Hypothalamus (tissue), 51 donors: Measurements from ENCODE around the gene ATG14.
"Not testable (repeated sequence)": the region's sequence is repeated elsewhere in the genome, so short reads cannot be mapped to it uniquely, and the experiment has no call there.

ENCODE experiments used
- DNase-seq, 51 donors: peaks; one replicate each; lab custom pipeline; 2025; lab: John Stamatoyannopoulos, UW

ATG14 gene

DNA sequence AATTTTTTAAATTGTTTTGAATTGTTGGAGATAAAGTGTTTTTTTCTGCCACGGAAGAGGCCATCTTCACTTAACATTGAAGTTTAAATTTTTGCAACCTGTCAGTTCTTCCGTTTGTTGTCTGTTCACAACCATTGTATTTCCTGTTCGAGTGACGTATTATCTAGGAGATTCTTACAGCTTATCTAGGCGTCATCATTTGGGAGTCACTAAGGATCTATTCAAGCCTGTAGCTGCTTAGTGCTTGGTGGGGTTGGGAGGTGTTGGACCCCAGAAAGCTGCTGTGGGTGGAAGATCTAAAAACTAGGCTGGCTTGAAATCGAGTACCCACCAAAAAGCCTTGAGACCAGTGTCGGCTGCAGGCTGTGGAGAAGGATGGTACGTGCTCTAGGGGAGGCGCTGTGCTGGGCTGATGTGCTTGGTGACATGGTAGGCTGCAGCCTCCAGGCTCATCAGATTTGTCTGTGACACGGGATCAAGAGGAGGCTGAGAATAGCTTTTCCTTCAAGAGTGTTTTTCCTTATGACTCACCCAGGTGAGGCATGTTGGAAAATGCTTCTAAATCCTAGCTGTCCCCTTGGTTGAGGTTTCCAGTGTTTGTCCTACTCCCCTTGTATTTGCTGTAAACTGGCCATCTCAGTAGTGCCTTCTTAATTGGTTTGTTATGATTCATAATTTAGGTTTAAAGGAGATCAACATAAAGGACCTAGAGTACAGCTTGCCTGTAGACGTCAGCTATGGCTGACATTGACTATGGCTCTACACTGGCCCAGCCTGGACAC is 57.8 kb downstream of the ATG14 start:
- peak in 2 of 51 donors; percentile 4 to 25 for DNase-seq

DNA sequence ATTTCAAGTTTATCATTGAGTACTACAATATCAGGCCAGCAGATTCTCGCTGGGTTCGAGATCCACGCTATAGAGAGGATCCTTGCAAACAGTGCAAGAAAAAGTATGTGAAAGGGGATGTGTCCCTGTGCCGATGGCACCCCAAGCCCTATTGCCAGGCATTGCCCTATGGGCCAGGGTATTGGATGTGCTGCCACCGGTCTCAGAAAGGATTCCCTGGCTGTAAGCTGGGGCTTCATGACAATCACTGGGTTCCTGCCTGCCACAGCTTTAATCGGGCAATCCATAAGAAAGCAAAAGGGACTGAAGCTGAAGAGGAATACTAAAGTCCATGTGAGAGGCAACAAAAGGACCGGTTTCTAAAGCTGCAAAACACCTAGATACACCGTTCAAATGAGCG is 59.4 kb downstream of the ATG14 start:
- DNase-seq = no peak

GRCh38 chr14:55351111-55351510 is 60.5 kb downstream of the ATG14 start:
- no peak for DNase-seq

GRCh38 chr14:55350461-55350860 is 61.2 kb downstream of the ATG14 start:
- DNase-seq = no peak

DNA sequence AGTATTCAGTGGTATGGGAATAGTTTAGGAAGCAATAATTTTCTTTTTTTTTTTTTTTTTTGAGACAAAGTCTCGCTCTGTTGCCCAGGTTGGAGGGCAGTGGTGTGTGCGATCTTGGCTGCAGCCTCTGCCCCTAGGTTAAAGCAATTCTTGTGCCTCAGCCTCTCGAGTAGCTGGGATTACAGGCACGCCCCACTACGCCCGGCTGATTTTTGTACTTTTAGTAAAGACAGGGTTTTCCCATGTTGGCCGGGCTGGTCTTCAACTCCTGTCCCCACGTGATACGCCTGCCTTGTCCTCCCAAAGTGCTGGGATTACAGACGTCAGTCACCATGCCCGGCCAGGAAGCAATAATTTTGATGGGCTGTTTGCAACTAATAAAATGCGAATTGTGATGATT is 62.1 kb downstream of the ATG14 start:
- no peak for DNase-seq

- no peak for DNase-seq
These were observed 62.7 kb downstream of the ATG14 start for GRCh38 chr14:55348766-55349453.

DNA sequence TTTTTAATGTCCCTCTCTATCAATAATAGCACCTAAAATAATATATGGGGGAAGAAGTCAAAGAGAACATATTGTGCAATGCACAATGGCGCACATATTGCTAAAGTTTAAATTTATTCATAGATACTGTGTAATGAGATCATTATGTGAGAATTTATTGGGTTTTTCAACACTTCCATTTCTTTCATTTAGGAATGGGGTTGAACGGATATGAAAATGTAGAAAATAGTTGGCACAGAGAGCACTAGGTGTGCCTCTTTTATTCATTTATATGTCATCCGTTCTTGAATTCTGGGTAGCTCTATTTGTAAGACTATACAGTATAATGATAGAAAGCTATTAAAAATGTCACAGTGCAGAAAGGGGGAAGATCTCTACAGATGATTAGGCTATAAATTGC is 63.9 kb downstream of the ATG14 start:
- DNase-seq = no peak

GRCh38 chr14:55347040-55347439 is 64.6 kb downstream of the ATG14 start:
- DNase-seq = peak in 2 of 51 donors; percentile 12 to 28

DNA sequence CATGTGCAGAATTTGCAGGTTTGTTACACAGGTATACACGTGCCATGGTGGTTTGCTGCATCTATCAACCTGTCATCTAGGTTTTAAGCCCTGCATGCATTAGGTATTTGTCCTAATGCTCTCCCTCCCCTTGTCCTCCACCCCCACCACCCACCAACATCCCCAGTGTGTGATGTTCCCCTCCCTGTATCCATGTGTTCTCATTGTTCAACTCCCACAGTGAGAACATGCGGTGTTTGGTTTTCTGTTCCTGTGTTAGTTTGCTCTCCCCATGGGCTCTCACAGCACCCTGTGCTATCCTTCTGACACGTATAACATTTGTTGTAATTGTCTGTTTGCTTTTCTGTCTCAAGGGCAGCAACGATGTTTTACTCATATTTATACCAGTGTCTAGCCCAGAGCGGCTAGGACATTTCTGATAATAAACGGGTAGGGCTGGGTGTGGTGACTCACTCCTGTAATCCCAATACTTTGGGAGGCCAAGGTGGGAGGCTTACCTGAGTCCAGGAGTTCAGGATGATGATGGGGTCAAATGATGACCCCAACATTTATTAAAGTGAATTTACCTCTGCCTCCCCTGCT is 67.0 kb downstream of the ATG14 start:
- not testable (repeated sequence) for DNase-seq

DNA sequence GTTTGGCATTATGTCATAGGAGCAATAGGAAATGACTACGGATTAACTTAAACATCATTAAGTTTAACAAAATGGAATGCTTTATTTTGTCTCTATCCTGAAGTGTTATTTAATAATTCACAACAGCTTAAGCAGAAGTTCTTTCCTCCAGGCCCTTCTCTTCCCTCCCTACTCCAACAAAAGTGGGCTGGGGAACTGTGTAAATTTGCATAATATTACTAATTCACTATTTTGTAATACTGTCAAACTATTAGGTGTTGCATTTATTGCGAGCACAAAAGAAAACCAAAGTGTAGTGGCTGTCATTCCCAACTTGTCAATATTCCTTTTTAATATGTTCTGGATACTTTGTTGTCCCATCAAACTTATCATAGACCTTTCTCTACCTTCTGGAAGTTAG is 69.8 kb downstream of the ATG14 start:
- no peak for DNase-seq

- no peak for DNase-seq
These were observed 71.1 kb downstream of the ATG14 start for GRCh38 chr14:55340482-55340881.

DNA sequence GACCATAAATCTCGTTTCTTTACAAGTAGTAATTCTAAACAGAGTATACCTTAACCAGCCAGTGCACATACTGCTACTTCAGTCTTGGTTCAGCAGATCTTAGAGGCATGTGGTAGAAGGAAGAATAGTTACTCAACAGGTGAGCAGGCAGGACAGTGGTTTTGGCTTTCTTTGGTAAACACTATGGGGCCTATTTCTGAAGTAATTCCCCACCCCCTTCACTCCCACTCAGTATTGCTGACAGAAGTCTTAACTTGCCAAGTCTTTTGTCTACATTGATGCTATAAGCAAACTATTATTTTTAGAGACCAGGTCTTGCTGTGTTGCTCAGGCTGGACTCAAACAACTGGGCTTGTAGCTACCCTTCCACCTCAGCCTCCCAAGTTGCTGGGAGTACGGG is 71.9 kb downstream of the ATG14 start:
- DNase-seq = no peak

GRCh38 chr14:55336691-55337090 is 74.9 kb downstream of the ATG14 start:
- DNase-seq = no peak

DNA sequence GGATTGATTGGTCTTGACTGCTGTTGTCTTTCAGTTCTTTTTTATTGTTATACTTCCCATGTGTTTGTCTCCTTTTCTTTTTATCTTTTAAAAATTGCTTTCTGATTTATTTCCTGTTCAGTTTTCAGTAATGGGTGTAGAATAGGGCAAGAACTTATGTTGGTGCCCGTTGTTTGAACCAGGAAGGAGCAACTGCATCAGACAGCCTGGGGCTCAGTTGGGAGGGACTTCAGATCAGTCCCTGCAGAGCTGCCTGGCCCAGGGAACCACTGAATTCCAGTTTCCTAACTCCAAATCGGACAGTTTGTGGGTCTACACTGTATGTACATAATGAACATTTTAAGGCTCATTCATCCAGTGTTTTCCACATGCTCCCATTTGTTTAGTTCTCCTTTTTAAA is 75.5 kb downstream of the ATG14 start:
- DNase-seq = no peak

DNA sequence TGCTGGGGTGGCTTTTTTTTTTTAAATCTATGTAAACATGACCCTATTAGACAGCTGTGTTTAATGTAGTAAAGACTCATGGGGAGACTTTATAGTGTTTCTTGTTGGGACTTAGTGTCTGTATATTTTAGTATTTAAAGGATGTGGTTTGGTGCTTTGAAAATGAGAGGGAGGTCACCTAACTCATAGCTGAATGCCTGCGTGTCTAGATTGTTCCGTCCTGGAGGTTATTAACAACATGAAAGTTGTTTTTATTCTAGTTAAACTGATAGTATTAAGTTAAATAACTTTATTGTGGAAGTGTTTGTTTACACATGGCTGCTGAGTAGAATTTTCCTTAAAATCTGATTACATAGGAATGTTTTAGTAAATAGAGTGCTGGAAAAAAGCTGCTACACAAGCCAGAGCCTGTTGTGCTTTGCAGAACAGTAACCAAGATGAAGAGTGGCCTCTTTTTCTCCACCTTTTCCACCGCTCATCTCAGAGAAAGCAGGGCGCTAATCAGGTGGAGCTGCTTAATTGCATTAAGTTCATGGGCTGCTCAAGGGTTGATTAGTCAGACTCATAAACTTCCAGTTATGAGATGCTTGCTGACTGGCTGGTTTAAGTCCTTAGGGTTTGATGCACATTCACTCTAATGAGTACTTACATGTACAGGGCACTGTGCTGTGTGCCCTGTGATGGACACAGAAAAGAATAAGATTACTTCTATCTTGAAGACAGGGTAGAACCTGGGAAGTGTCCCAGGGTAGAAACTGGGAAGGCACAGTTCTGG is 77.7 kb downstream of the ATG14 start:
- DNase-seq = no peak

DNA sequence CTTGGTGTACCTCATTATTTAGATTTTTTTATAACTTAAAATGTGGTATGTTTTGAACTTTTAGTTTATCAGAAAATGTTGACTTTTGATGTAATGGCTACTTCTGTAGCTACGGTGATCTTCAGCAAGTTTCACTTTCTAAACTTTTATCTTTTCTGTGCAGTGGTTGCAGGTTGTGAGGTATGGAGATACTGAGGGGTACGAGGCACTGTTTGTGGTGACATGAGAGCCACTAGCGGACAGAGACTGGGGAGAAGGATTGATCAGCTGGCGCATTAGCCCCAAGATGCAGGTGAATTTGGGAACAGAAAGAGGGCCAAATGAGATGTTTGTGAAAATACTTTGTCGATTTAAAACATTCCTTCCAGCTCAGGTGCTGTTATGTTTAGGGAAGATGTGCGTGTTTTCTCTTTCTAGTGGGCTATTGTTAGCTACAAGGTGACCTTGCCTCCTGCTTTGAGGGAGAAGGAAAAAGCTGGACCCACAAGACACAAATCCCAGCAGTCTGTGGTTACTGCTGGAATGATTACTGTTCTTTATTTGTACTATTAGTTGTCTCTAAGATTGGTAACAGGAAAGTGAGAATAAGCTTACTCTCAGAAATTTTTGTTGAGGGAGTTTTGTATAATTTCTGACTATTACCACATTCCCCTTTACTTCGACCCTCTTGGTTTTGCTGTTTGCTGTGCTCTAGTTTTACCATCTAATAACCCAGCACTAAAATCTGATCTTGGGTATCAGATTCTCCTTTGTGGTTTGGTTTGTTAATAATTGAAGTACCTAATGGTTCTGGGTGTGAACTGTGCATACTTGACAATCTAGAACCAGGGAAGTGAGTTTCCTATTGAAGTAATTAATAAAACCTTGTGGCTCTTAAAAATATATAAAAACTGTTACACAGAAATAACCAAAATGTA is 78.7 kb downstream of the ATG14 start:
- DNase-seq = no peak

GRCh38 chr14:55329999-55330710 is 81.5 kb downstream of the ATG14 start:
- no peak for DNase-seq

DNA sequence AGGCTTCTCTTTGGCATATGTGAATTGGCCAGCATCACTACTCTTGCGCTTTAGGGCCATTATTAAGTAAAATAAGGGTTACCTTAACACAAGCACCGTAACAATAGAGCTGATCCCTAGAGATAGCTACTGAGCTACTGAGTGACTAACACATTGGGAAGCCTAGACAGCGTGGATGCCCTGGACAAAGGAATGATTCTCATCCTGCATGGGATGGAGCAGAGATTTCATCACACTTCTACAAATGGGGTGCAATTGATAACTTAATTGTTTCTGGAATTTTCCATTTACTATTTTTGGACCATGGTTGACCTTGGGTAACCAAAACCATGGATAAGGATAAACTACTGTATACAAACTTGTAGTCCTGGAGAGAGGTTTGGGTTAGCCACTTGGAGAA is 83.3 kb downstream of the ATG14 start:
- no peak for DNase-seq

DNA sequence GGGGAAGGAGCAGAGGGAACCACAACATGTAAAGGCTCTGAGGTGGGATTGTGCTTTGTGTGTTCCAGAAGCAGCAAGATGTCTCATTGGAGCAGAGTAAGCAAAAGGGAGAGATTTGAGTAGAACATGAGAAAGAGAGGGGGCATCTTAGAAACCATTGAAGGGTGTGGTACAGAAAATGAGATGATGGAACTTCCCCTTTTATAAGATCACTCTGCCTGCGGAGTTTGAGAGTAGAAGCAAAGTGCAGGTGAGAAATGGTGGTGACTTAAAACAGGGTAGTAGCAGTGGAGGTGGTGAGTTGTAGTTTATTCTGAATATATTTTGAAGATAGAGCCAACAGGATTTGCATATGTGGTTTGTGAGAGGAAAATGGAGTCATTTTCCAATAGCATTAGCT is 84.5 kb downstream of the ATG14 start:
- DNase-seq = no peak
